Putamen (tissue), 1 donor: Measurements from ENCODE around the gene ARMH3.

Experiments
- DNase-seq: peaks from one replicate; pipeline ENCODE4 v3.0.0-alpha.2; 2016; ENCODE audit warnings: low spot score

The ARMH3 gene

GRCh38 chr10:101797403-101798059, 258.4 kb downstream of the ARMH3 start:
- DNase-seq, result no peak
